HCT116 (cell line): ENCODE data around the gene RASIP1. TPM values are rescaled to one million over a fixed set of nuclear protein-coding genes. Genes with fewer than 3 reads are reported as not detected.

Source experiments
- ATAC-seq: fragments of 200-7000 bp; cut with Tn5 transposase; 2 replicates; pipeline ENCODE4 v1.9.1; 2020; ENCODE audit warnings: mild to moderate bottlenecking, moderate library complexity
- BruUV-seq: library from RNA; stranded (reverse); fragments of 400-500 nt; replicated peaks from 2 replicates; lab custom pipeline; 2021; lab: Mats Ljungman, UMichigan
- CTCF ChIA-PET: fragments of 300-600 bp; sonication (Branson Sonifier 250); formaldehyde crosslinking; loops from one replicate; lab custom pipeline; 2021; ENCODE audit warnings: antibody characterized with exemption; lab: Charles Lee
- POLR2A ChIA-PET: fragments of 300-600, 350-600 bp; sonication (Branson Sonifier 250); formaldehyde crosslinking; loops from one replicate; lab custom pipeline; 2021; ENCODE audit warnings: antibody characterized with exemption; lab: Charles Lee
- RAD21 ChIA-PET, 2 experiments: fragments of 300-600 bp; sonication (Branson Sonifier 250); formaldehyde crosslinking; loops; one replicate each; lab custom pipeline; 2023; ENCODE audit warnings: low total read pairs in 2 of 2; ENCODE audit not compliant: uncharacterized antibody in 2 of 2, unreplicated experiment in 2 of 2, low non-redundant PET in 1 of 2; lab: Charles Lee
- DNase-seq: peaks from one replicate; pipeline ENCODE4 v3.0.0-alpha.2; 2010; ENCODE audit warnings: low read depth, low spot score
- H2AFZ ChIP-seq: fragments of 200-600 bp; shearing (Covaris generic), sonication (generic); 2 replicates; pipeline ENCODE4 v1.6.1; 2017; ENCODE audit warnings: low read depth, mixed run types, mixed read lengths, antibody characterized with exemption, low read length; ENCODE audit not compliant: poor library complexity, severe bottlenecking
- H3K27ac ChIP-seq: 2 replicates; pipeline ENCODE4 v1.5.1; 2012; ENCODE audit warnings: low read depth, low read length
- H3K27me3 ChIP-seq: fragments of 200-600 bp; sonication (generic); 2 replicates; pipeline ENCODE4 v1.6.1; 2016; ENCODE audit warnings: mixed run types, low read length, mixed read lengths; ENCODE audit not compliant: insufficient read depth
- H3K36me3 ChIP-seq, 2 experiments: fragments of 200-500 bp in 1 of 2; fragments of 200-600 bp in 1 of 2; sonication (Bioruptor generic) in 1 of 2; sonication (generic) in 1 of 2; 2 replicates each; pipeline versions ENCODE4 v1.5.1 to v1.6.1; 2014 to 2016; ENCODE audit warnings: low read length in 2 of 2, inconsistent platforms in 1 of 2, mixed read lengths in 1 of 2, mixed run types in 1 of 2; ENCODE audit not compliant: insufficient read depth in 2 of 2, control insufficient read depth in 1 of 2
- H3K4me1 ChIP-seq, 2 experiments: fragments of 200-600 bp in 1 of 2; sonication (generic) in 1 of 2; 2 replicates each; pipeline versions ENCODE4 v1.5.1 to v1.6.1; 2012 to 2017; ENCODE audit warnings: low read length in 2 of 2, inconsistent platforms in 1 of 2, mild to moderate bottlenecking in 1 of 2, mixed read lengths in 1 of 2, mixed run types in 1 of 2, moderate library complexity in 1 of 2; ENCODE audit not compliant: insufficient read depth in 2 of 2, control insufficient read depth in 1 of 2
- H3K4me2 ChIP-seq: fragments of 200-600 bp; sonication (generic); 2 replicates; pipeline ENCODE4 v1.6.1; 2017; ENCODE audit warnings: mixed run types, low read length, mixed read lengths
- H3K4me3 ChIP-seq, 2 experiments: fragments of 200-600 bp in 1 of 2; sonication (generic) in 1 of 2; replicated peaks in 1 of 2; 2 replicates each; pipeline ENCODE4 v1.5.1; 2011 to 2016; ENCODE audit warnings: low read length in 2 of 2, control low read depth in 1 of 2, low read depth in 1 of 2, mild to moderate bottlenecking in 1 of 2, mixed read lengths in 1 of 2, mixed run types in 1 of 2
- H3K79me2 ChIP-seq: fragments of 200-600 bp; sonication (generic); 2 replicates; pipeline ENCODE4 v1.6.1; 2017; ENCODE audit warnings: mild to moderate bottlenecking, mixed run types, low read length, moderate library complexity, mixed read lengths; ENCODE audit not compliant: insufficient read depth
- H3K9ac ChIP-seq: fragments of 200-600 bp; sonication (generic); 2 replicates; pipeline ENCODE4 v1.6.1; 2016; ENCODE audit warnings: low read length, mixed read lengths
- H3K9me2 ChIP-seq: fragments of 200-600 bp; sonication (generic), shearing (Covaris generic); 2 replicates; pipeline ENCODE4 v1.6.1; 2017; ENCODE audit warnings: mixed run types, mild to moderate bottlenecking, moderate library complexity; ENCODE audit not compliant: insufficient read depth
- H3K9me3 ChIP-seq, 2 experiments: fragments of 200-500 bp in 1 of 2; fragments of 200-600 bp in 1 of 2; sonication (Bioruptor generic) in 1 of 2; sonication (generic) in 1 of 2; 2 replicates each; pipeline ENCODE4 v1.6.1; 2014 to 2017; ENCODE audit warnings: low read length in 2 of 2, mixed read lengths in 2 of 2, inconsistent platforms in 1 of 2, low read depth in 1 of 2, mild to moderate bottlenecking in 1 of 2, mixed run types in 1 of 2, moderate library complexity in 1 of 2; ENCODE audit not compliant: control insufficient read depth in 1 of 2, insufficient read depth in 1 of 2
- H4K20me1 ChIP-seq: fragments of 200-600 bp; sonication (generic), shearing (Covaris generic); 2 replicates; pipeline ENCODE4 v1.6.1; 2017; ENCODE audit warnings: mixed run types, mild to moderate bottlenecking, moderate library complexity; ENCODE audit not compliant: insufficient read depth
- CEBPB ChIP-seq: IDR thresholded peaks from 2 replicates; pipeline ENCODE4 v1.6.1; 2012; ENCODE audit warnings: low read depth
- CTCF ChIP-seq, 3 experiments: fragments of 200-600 bp in 1 of 3; sonication (generic) in 1 of 3; IDR thresholded peaks in 2 of 3; conservative IDR thresholded peaks in 1 of 3; 2 replicates each; pipeline ENCODE4 v1.5.1; 2012 to 2017; ENCODE audit warnings: low read depth in 2 of 3, low read length in 2 of 3, antibody characterized with exemption in 1 of 3, borderline replicate concordance in 1 of 3, control low read depth in 1 of 3, mild to moderate bottlenecking in 1 of 3, mixed read lengths in 1 of 3, mixed run types in 1 of 3, moderate library complexity in 1 of 3; ENCODE audit not compliant: insufficient read depth in 1 of 3
- POLR2AphosphoS5 ChIP-seq: IDR thresholded peaks from 2 replicates; pipeline ENCODE4 v1.6.1; 2011; ENCODE audit warnings: mild to moderate bottlenecking, low read depth, low read length, moderate library complexity
- RAD21 ChIP-seq: IDR thresholded peaks from 2 replicates; pipeline ENCODE4 v1.6.1; 2012; ENCODE audit warnings: low read depth, mild to moderate bottlenecking
- ZNF274 ChIP-seq: fragments of 200-500 bp; sonication (Bioruptor generic); IDR thresholded peaks from 2 replicates; pipeline ENCODE4 v1.6.1; 2014; ENCODE audit warnings: mild to moderate bottlenecking, low read depth, low read length, inconsistent platforms
- intact Hi-C: fragments of 100-400 bp; cut with micrococcal nuclease; formaldehyde crosslinking; loops from 2 replicates; pipeline ENCODE4 v1.10.0; 2022
- total RNA-seq: library from RNA; stranded (reverse); gene quantifications from one replicate; pipeline ENCODE4 v1.2.1, GENCODE V29; 2021; ENCODE audit not compliant: unreplicated experiment

Gene RASIP1
- total RNA-seq, 1 experiment from 2014 or later: 1.9 TPM

- intact Hi-C loops: no loop called here
- ATAC-seq (no peak), DNase-seq (no peak)
- Histone ChIP-seq H3K4me3 (no peak overlapping the region), H3K4me1 (peaks cover 25 to 35% of the 10 kb centered on the region in 2 experiments), H4K20me1 (no peaks in the 10 kb centered on the region), H3K9ac (no peak overlapping the region), H3K27me3 (no peaks in the 10 kb centered on the region), H2AFZ (no peak overlapping the region), H3K27ac (no peak overlapping the region; the same call in 1 of the 2 replicates), H3K4me2 (no peak overlapping the region), H3K79me2 (peaks cover 16% of the 10 kb centered on the region), H3K9me2 (no peaks in the 10 kb centered on the region), H3K9me3 (no peaks in the 10 kb centered on the region), H3K36me3 (peaks cover 0 to 5% of the 10 kb centered on the region in 2 experiments; a peak in 1 of 4 replicates)
- RAD21 ChIA-PET: no interaction called here
- POLR2A ChIA-PET: no interaction called here
- TF ChIP-seq CTCF (IDR thresholded peaks at IDR 0.05 in 2 of 3, conservative IDR thresholded peaks at IDR 0.05 in 1 of 3; ENCODE audit: borderline replicate concordance in 1 of 3, insufficient read depth in 1 of 3, low read depth in 2 of 3, low read length in 2 of 3): no peak
- no peak for TF ChIP-seq CEBPB
- no peak for TF ChIP-seq RAD21
- BruUV-seq: no TSS peak
- CTCF ChIA-PET: no interaction called here
These were observed 15.4 kb upstream of the RASIP1 start for GRCh38 chr19:48755787-48756186.

- Histone ChIP-seq H3K4me1 (peaks cover 25 to 35% of the 10 kb centered on the region in 2 experiments), H2AFZ (no peak within 1 kb of the TSS), H3K4me3 (peak within 1 kb of the TSS in 1 of 2 experiments; percentile 5; a peak in 1 of 4 replicates), H3K27ac (no peak within 1 kb of the TSS; the same call in 1 of the 2 replicates), H3K79me2 (peaks cover 22% of the 10 kb centered on the region), H3K9me3 (no peaks in the 10 kb centered on the region), H3K9me2 (no peaks in the 10 kb centered on the region), H3K27me3 (no peaks in the 10 kb centered on the region), H3K4me2 (0 out of 2 replicates have a peak within 1 kb of the TSS, but pooled peaks have one; percentile 9), H3K36me3 (peaks cover 1 to 11% of the 10 kb centered on the region in 2 experiments; a peak in 3 of 4 replicates), H4K20me1 (no peaks in the 10 kb centered on the region), H3K9ac (no peak within 1 kb of the TSS)
- TF ChIP-seq POLR2AphosphoS5: peak; percentile 23; the same call in 1 of the 2 replicates
- TF ChIP-seq ZNF274: no peak
- ATAC-seq (no peak), DNase-seq (no peak)
- CTCF ChIA-PET: no interaction called here
- intact Hi-C loops: no loop called here
- POLR2A ChIA-PET: interaction anchor here (1.3 kb wide), 1 partner anchor 110 kb away, joined by 3 read pairs; no protein-coding TSS in a partner anchor
- RAD21 ChIA-PET: no interaction called here
- no TSS peak for BruUV-seq
These were observed 14.8 kb upstream of the RASIP1 start, which contains the start of gene FGF21 for GRCh38 chr19:48755084-48755641. FGF21 (plus strand) TSS chr19:48755524; CDS start chr19:48756237, 713 bp downstream.
